Endothelial cell of umbilical vein (primary cell): ENCODE data around the gene TOB2. TPM values are rescaled to one million over a fixed set of nuclear protein-coding genes. Genes with fewer than 3 reads are reported as not detected.

ENCODE experiments used
- BruUV-seq: library from RNA; stranded (reverse); fragments of 400-500 nt; replicated peaks from 2 replicates; lab custom pipeline; 2021; lab: Mats Ljungman, UMichigan
- CTCF ChIA-PET: fragments of 300-600, 350-600 bp; sonication (Branson Sonifier 250); formaldehyde crosslinking; loops from one replicate; lab custom pipeline; 2021; ENCODE audit warnings: antibody characterized with exemption, inconsistent platforms; lab: Charles Lee
- POLR2A ChIA-PET: fragments of 300-600, 350-600 bp; sonication (Branson Sonifier 250); formaldehyde crosslinking; loops from one replicate; lab custom pipeline; 2021; ENCODE audit warnings: antibody characterized with exemption, inconsistent platforms; lab: Charles Lee
- DNase-seq: peaks from one replicate; pipeline ENCODE4 v3.0.0-alpha.2; 2011; ENCODE audit warnings: low read depth, low spot score
- FAIRE-seq: peaks from 2 replicates; lab custom pipeline; 2011; peaks lifted over from hg19 to GRCh38; lab: Jason Lieb, UNC
- H2AFZ ChIP-seq: 2 replicates; pipeline ENCODE4 v1.6.0; 2012; ENCODE audit warnings: low read depth, low read length, control low read depth, inconsistent platforms
- H3K27ac ChIP-seq: 2 replicates; pipeline ENCODE4 v1.5.1; 2011; ENCODE audit warnings: low read depth, mild to moderate bottlenecking, control low read depth, low read length, moderate library complexity; ENCODE audit not compliant: insufficient read depth
- H3K27me3 ChIP-seq, 2 experiments: 2 replicates each; pipeline versions ENCODE4 v1.6.0 to v1.6.1; 2011; ENCODE audit warnings: low read length in 2 of 2, mixed read lengths in 1 of 2; ENCODE audit not compliant: control insufficient read depth in 2 of 2, insufficient read depth in 2 of 2
- H3K36me3 ChIP-seq, 2 experiments: 2 replicates in 1 of 2; 3 replicates in 1 of 2; pipeline ENCODE4 v1.5.1; 2011; ENCODE audit warnings: low read length in 2 of 2, mild to moderate bottlenecking in 1 of 2, moderate library complexity in 1 of 2; ENCODE audit not compliant: control insufficient read depth in 2 of 2, insufficient read depth in 2 of 2; ENCODE audit errors: extremely low read depth in 1 of 2
- H3K4me1 ChIP-seq: 3 replicates; pipeline ENCODE4 v1.5.1; 2011; ENCODE audit warnings: mild to moderate bottlenecking, low read length; ENCODE audit not compliant: control insufficient read depth, insufficient read depth; ENCODE audit errors: extremely low read depth
- H3K4me2 ChIP-seq: 2 replicates; pipeline ENCODE4 v1.6.1; 2011; ENCODE audit warnings: low read length, control low read depth, mixed read lengths; ENCODE audit not compliant: insufficient read depth
- H3K4me3 ChIP-seq, 3 experiments: fragments of 200-600 bp in 1 of 3; sonication (generic), shearing (Covaris generic) in 1 of 3; replicated peaks in 1 of 3; 2 replicates each; pipeline ENCODE4 v1.5.1; 2011 to 2016; ENCODE audit warnings: control low read depth in 3 of 3, low read length in 3 of 3, mild to moderate bottlenecking in 2 of 3, inconsistent platforms in 1 of 3, low read depth in 1 of 3, moderate library complexity in 1 of 3; ENCODE audit not compliant: insufficient read depth in 1 of 3
- H3K79me2 ChIP-seq: 2 replicates; pipeline ENCODE4 v1.6.0; 2012; ENCODE audit warnings: low read length, inconsistent platforms; ENCODE audit not compliant: control insufficient read depth, insufficient read depth
- H3K9ac ChIP-seq: replicated peaks from 2 replicates; pipeline ENCODE3; 2011; ENCODE audit warnings: low read length, control low read depth; ENCODE audit not compliant: insufficient read depth; ENCODE audit errors: extremely low read depth
- H3K9me1 ChIP-seq: replicated peaks from 3 replicates; pipeline ENCODE4 v1.6.0; 2011; ENCODE audit warnings: mild to moderate bottlenecking, low read length; ENCODE audit not compliant: control insufficient read depth, insufficient read depth; ENCODE audit errors: extremely low read depth
- H3K9me3 ChIP-seq: replicated peaks from 2 replicates; pipeline ENCODE4 v1.5.1; 2012; ENCODE audit warnings: low read length, inconsistent platforms; ENCODE audit not compliant: control insufficient read depth, insufficient read depth
- H4K20me1 ChIP-seq: replicated peaks from 2 replicates; pipeline ENCODE3; 2011; ENCODE audit warnings: mild to moderate bottlenecking, low read length; ENCODE audit not compliant: control insufficient read depth, insufficient read depth; ENCODE audit errors: extremely low read depth
- EZH2 ChIP-seq: IDR thresholded peaks from 2 replicates; pipeline ENCODE4 v1.6.1; 2012; ENCODE audit warnings: borderline replicate concordance, low read depth, mild to moderate bottlenecking, moderate library complexity, low read length, inconsistent platforms; ENCODE audit not compliant: severe bottlenecking
- FOS ChIP-seq: IDR thresholded peaks from 2 replicates; pipeline ENCODE4 v1.6.1; 2011; ENCODE audit warnings: mild to moderate bottlenecking, low read length, moderate library complexity, borderline replicate concordance; ENCODE audit not compliant: insufficient read depth
- GATA2 ChIP-seq: IDR thresholded peaks from 2 replicates; pipeline ENCODE4 v1.7.0; 2011; ENCODE audit warnings: low read depth, mild to moderate bottlenecking, moderate library complexity, mixed read lengths, low read length; ENCODE audit not compliant: insufficient read length, insufficient read depth
- JUN ChIP-seq: IDR thresholded peaks from 2 replicates; pipeline ENCODE4 v1.6.1; 2011; ENCODE audit warnings: borderline replicate concordance, low read depth; ENCODE audit not compliant: insufficient read length, insufficient read depth
- MYC ChIP-seq: IDR thresholded peaks from one replicate; pipeline ENCODE4 v1.6.1; 2011; ENCODE audit warnings: mild to moderate bottlenecking, low read depth, low read length
- POLR2A ChIP-seq: IDR thresholded peaks from 2 replicates; pipeline ENCODE4 v1.6.1; 2012; ENCODE audit warnings: low read depth, mild to moderate bottlenecking, control low read depth, low read length
- POLR2AphosphoS5 ChIP-seq: IDR thresholded peaks from 2 replicates; pipeline ENCODE4 v1.6.1; 2012; ENCODE audit warnings: low read depth, mild to moderate bottlenecking, control low read depth, low read length, moderate library complexity; ENCODE audit not compliant: insufficient read depth
- dilution Hi-C: fragments of 300-500 bp; cut with MboI; formaldehyde crosslinking; loops from one replicate; pipeline ENCODE4 v1.15.0; 2019; ENCODE audit warnings: low sequenced_read_pairs; ENCODE audit not compliant: extremely low pct_ligation_motif_present
- intact Hi-C: fragments of 100-400 bp; cut with micrococcal nuclease; formaldehyde crosslinking; loops from one replicate; pipeline ENCODE4 v1.10.0; 2022
- polyA plus RNA-seq, 4 experiments: library from polyadenylated mRNA; depleted of rRNA in 3 of 4; stranded (reverse) in 3 of 4; unstranded in 1 of 4; fragments of >200 nt; gene quantifications; 2 replicates each; pipeline versions ENCODE4 v1.2.1 to v1.2.3, GENCODE V29; 2011 to 2012; ENCODE audit warnings: missing spikeins in 1 of 4
- total RNA-seq: library from RNA; stranded (reverse); gene quantifications from 2 replicates; pipeline ENCODE4 v1.2.3, GENCODE V29; 2021
- TF ChIP-seq, protein P1 (sequence below): IDR thresholded peaks from 2 replicates; pipeline ENCODE4 v1.6.1; 2011; ENCODE audit not compliant: insufficient read depth, insufficient read length
- TF ChIP-seq, protein P2 (sequence below), 2 donors: IDR thresholded peaks; 1 replicate in 1 of 2; 2 replicates in 1 of 2; pipeline ENCODE4 v1.5.1; 2011; ENCODE audit warnings: low read length in 2 of 2, mild to moderate bottlenecking in 2 of 2, moderate library complexity in 2 of 2, control low read depth in 1 of 2, inconsistent platforms in 1 of 2, low read depth in 1 of 2; ENCODE audit not compliant: insufficient read depth in 1 of 2; ENCODE audit errors: extremely low read depth in 1 of 2

The TOB2 gene
- total and polyA plus RNA-seq, 2 donors (not counting 3 experiments of a cell fraction or from before 2014, with no cell fraction given) = 21.7 to 44.7 TPM

DNA sequence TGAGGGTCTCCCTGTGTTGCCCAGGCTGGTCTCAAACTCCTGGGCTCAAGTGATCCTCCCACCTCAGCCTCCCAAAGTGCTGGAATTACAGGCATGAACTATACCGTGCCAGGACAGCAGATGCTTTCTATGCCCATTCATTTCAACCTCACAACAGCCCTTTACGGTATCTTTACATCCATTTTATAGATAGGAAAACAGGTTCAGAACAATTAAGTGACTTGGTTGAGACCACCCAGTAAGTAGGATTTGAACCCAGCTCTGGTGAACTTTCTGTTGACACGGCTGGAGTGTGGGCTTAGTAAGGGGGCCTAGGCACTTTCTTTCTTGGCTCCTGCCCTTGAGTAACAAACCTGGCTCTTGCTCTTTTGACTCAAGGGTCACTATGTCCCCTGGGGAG, 39.2 kb downstream of the TOB2 start:
- ChIA-PET POLR2A (no interaction called here), CTCF (interaction anchor here (2.7 to 7.9 kb wide), 2 partner anchors 109 to 119 kb away, joined by 11 to 251 read pairs; no protein-coding TSS in a partner anchor)
- no peak for TF ChIP-seq GATA2
- TF ChIP-seq, protein P1, sequence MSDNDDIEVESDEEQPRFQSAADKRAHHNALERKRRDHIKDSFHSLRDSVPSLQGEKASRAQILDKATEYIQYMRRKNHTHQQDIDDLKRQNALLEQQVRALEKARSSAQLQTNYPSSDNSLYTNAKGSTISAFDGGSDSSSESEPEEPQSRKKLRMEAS = no peak
- TF ChIP-seq POLR2A = no peak
- no peak for TF ChIP-seq FOS
- TF ChIP-seq EZH2 = no peak
- TF ChIP-seq MYC = no peak
- no peak for TF ChIP-seq JUN
- TF ChIP-seq POLR2AphosphoS5 = no peak
- TF ChIP-seq, protein P2, sequence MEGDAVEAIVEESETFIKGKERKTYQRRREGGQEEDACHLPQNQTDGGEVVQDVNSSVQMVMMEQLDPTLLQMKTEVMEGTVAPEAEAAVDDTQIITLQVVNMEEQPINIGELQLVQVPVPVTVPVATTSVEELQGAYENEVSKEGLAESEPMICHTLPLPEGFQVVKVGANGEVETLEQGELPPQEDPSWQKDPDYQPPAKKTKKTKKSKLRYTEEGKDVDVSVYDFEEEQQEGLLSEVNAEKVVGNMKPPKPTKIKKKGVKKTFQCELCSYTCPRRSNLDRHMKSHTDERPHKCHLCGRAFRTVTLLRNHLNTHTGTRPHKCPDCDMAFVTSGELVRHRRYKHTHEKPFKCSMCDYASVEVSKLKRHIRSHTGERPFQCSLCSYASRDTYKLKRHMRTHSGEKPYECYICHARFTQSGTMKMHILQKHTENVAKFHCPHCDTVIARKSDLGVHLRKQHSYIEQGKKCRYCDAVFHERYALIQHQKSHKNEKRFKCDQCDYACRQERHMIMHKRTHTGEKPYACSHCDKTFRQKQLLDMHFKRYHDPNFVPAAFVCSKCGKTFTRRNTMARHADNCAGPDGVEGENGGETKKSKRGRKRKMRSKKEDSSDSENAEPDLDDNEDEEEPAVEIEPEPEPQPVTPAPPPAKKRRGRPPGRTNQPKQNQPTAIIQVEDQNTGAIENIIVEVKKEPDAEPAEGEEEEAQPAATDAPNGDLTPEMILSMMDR (IDR thresholded peaks at IDR 0.05; ENCODE audit: extremely low read depth in 1 of 2, insufficient read depth in 1 of 2, low read depth in 1 of 2, low read length in 2 of 2) = no peak
- H3K4me1 ChIP-seq = no peaks in the 10 kb centered on the region
- FAIRE-seq (no peak), DNase-seq (no peak)
- H3K9me3 ChIP-seq = no peaks in the 10 kb centered on the region
- no TSS peak for BruUV-seq
- H3K9ac ChIP-seq = no peak overlapping the region
- H3K79me2 ChIP-seq = no peaks in the 10 kb centered on the region
- dilution Hi-C loops = no loop called here
- no peaks in the 10 kb centered on the region for H3K36me3 ChIP-seq
- no peaks in the 10 kb centered on the region for H4K20me1 ChIP-seq
- no peak overlapping the region for H3K4me3 ChIP-seq
- no peak overlapping the region for H2AFZ ChIP-seq
- no peaks in the 10 kb centered on the region for H3K27me3 ChIP-seq
- H3K9me1 ChIP-seq = no peaks in the 10 kb centered on the region
- H3K4me2 ChIP-seq = no peak overlapping the region
- H3K27ac ChIP-seq = no peak overlapping the region
- intact Hi-C loops = no loop called here
